ENCODE data around the gene NRXN3. TPM values are rescaled to one million over a fixed set of nuclear protein-coding genes. Genes with fewer than 3 reads are reported as not detected.

Gene NRXN3
- total RNA-seq, 1 donor from 2014 or later = 5.9 TPM

GRCh38 chr14:79281244-79282152 lies 1111.3 kb downstream of the NRXN3 start:
- peak overlapping the region; percentile 97 for H3K4me3 Mint-ChIP-seq
- peak; percentile 20 for DNase-seq (ENCODE audit: low spot score)
- TF ChIP-seq EZH2phosphoT487 (IDR thresholded peaks at IDR 0.05) (peak; percentile 25), CTCF (IDR thresholded peaks at IDR 0.05) (no peak)
- peaks cover 21% of the 10 kb centered on the region for H3K27me3 Mint-ChIP-seq (ENCODE audit: insufficient read depth, low read depth)
- Histone ChIP-seq H2AFZ (replicated peaks) (no peak overlapping the region), H4K20me1 (ENCODE audit: low read depth) (peaks cover 29% of the 10 kb centered on the region), H3K27ac (no peak overlapping the region), H3K9me3 (ENCODE audit: low read depth) (no peaks in the 10 kb centered on the region), H3K9ac (no peak overlapping the region), H3K36me3 (no peaks in the 10 kb centered on the region), H3K4me1 (peaks cover 48% of the 10 kb centered on the region), H3F3A (ENCODE audit: low read depth) (peaks cover 25% of the 10 kb centered on the region), H3K79me2 (ENCODE audit: low read depth) (peaks cover 8% of the 10 kb centered on the region), H3K4me2 (peak overlapping the region; percentile 93), H3K4me3 (peak overlapping the region; percentile 59), H3K27me3 (peaks cover 95% of the 10 kb centered on the region)
- peak overlapping the region; percentile 4 for H3K27ac Mint-ChIP-seq
- H3K4me1 Mint-ChIP-seq = peaks cover 50% of the 10 kb centered on the region
- no peaks in the 10 kb centered on the region for H3K9me3 Mint-ChIP-seq
- H3K36me3 Mint-ChIP-seq = no peaks in the 10 kb centered on the region

- no peak overlapping the region for H3K27ac Mint-ChIP-seq
- H4K20me1 ChIP-seq (ENCODE audit: low read depth) = peaks cover 29% of the 10 kb centered on the region
- H3K4me1 Mint-ChIP-seq = peaks cover 52% of the 10 kb centered on the region
- no peaks in the 10 kb centered on the region for H3K27me3 Mint-ChIP-seq (ENCODE audit: insufficient read depth, low read depth)
- H3K4me3 Mint-ChIP-seq = peak overlapping the region; percentile 11
- no peak overlapping the region for H3K4me3 ChIP-seq
- H2AFZ ChIP-seq (replicated peaks) = no peak overlapping the region
- no peaks in the 10 kb centered on the region for H3K9me3 ChIP-seq (ENCODE audit: low read depth)
- TF ChIP-seq CTCF (IDR thresholded peaks at IDR 0.05) (no peak), EZH2 (IDR thresholded peaks at IDR 0.05) (no peak), EZH2phosphoT487 (IDR thresholded peaks at IDR 0.05) (no peak)
- no peaks in the 10 kb centered on the region for H3K36me3 ChIP-seq
- H3K4me2 ChIP-seq = peak overlapping the region; percentile 32
- H3K79me2 ChIP-seq (ENCODE audit: low read depth) = peaks cover 8% of the 10 kb centered on the region
- H3K9me3 Mint-ChIP-seq = no peaks in the 10 kb centered on the region
- H3K9ac ChIP-seq = no peak overlapping the region
- no peak overlapping the region for H3K27ac ChIP-seq
- H3K4me1 ChIP-seq = peaks cover 46% of the 10 kb centered on the region
- H3K27me3 ChIP-seq = peaks cover 89% of the 10 kb centered on the region
- peaks cover 21% of the 10 kb centered on the region for H3F3A ChIP-seq (ENCODE audit: low read depth)
- no peak for DNase-seq (ENCODE audit: low spot score)
- H3K36me3 Mint-ChIP-seq = no peaks in the 10 kb centered on the region
These were observed 1114.4 kb downstream of the NRXN3 start for GRCh38 chr14:79284621-79285020.

- Histone ChIP-seq H3K79me2 (ENCODE audit: low read depth) (peaks cover 8% of the 10 kb centered on the region), H4K20me1 (ENCODE audit: low read depth) (peaks cover 23% of the 10 kb centered on the region), H3K4me3 (no peak overlapping the region), H3K4me1 (peaks cover 41% of the 10 kb centered on the region), H3K36me3 (no peaks in the 10 kb centered on the region), H3K27ac (no peak overlapping the region), H3K27me3 (peaks cover 82% of the 10 kb centered on the region), H3K9me3 (ENCODE audit: low read depth) (no peaks in the 10 kb centered on the region), H2AFZ (replicated peaks) (no peak overlapping the region), H3F3A (ENCODE audit: low read depth) (peaks cover 19% of the 10 kb centered on the region), H3K4me2 (peak overlapping the region; percentile 32), H3K9ac (no peak overlapping the region)
- TF ChIP-seq EZH2phosphoT487 (IDR thresholded peaks at IDR 0.05) = no peak
- no peak for TF ChIP-seq CTCF (IDR thresholded peaks at IDR 0.05)
- no peak for TF ChIP-seq EZH2 (IDR thresholded peaks at IDR 0.05)
- Mint-ChIP-seq H3K4me3 (no peak overlapping the region), H3K27me3 (ENCODE audit: insufficient read depth, low read depth) (no peaks in the 10 kb centered on the region), H3K36me3 (no peaks in the 10 kb centered on the region), H3K9me3 (no peaks in the 10 kb centered on the region), H3K4me1 (peaks cover 48% of the 10 kb centered on the region), H3K27ac (no peak overlapping the region)
- no peak for DNase-seq (ENCODE audit: low spot score)
These were observed 1115.1 kb downstream of the NRXN3 start for GRCh38 chr14:79285263-79285662.
